K562 (cell line): ENCODE results near the gene PATJ.

Experiments used
- EP300 ChIP-seq: IDR thresholded peaks from 2 replicates; pipeline ENCODE4 v1.6.1; 2012; ENCODE audit warnings: low read length, improper control_type of control experiment
- JUNB ChIP-seq: fragments of 450-650 bp; formaldehyde crosslinking; conservative IDR thresholded peaks from 2 replicates; pipeline ENCODE4 v1.4.0; 2020; ENCODE audit warnings: mild to moderate bottlenecking
- KDM1A ChIP-seq, 2 experiments: fragments of 450-650 bp; IDR thresholded peaks; 2 replicates each; pipeline ENCODE4 v1.6.1; 2016; ENCODE audit warnings: mild to moderate bottlenecking in 2 of 2
- MYNN ChIP-seq, 2 experiments: sonication (generic); formaldehyde crosslinking in 1 of 2; IDR thresholded peaks; 2 replicates each; pipeline versions ENCODE4 v1.5.0 to v1.6.1; 2016 to 2020; ENCODE audit warnings: antibody characterized with exemption in 1 of 2, missing genetic modification reagents in 1 of 2
- POLR2A ChIP-seq: fragments of 450-650 bp; conservative IDR thresholded peaks from 2 replicates; pipeline ENCODE4 v1.6.1; 2016
- POLR2AphosphoS5 ChIP-seq: IDR thresholded peaks from 2 replicates; pipeline ENCODE4 v1.6.1; 2011; ENCODE audit warnings: mild to moderate bottlenecking, low read depth, low read length, moderate library complexity; ENCODE audit not compliant: control insufficient read depth, insufficient read depth
- SREBF1 ChIP-seq: fragments of 150-350 bp; IDR thresholded peaks from 2 replicates; pipeline ENCODE4 v1.6.1; 2014; ENCODE audit warnings: antibody characterized with exemption, low read depth, low read length, borderline replicate concordance
- TAF1 ChIP-seq: IDR thresholded peaks from 2 replicates; pipeline ENCODE4 v1.6.1; 2011; ENCODE audit warnings: mild to moderate bottlenecking, low read length, moderate library complexity; ENCODE audit not compliant: insufficient read depth, control insufficient read depth, severe bottlenecking; ENCODE audit errors: extremely low read depth
- TCF3 ChIP-seq: sonication (generic); formaldehyde crosslinking; IDR thresholded peaks from 2 replicates; pipeline ENCODE4 v1.4.0; 2020; ENCODE audit warnings: mild to moderate bottlenecking, missing genetic modification reagents
- U2AF1 ChIP-seq: fragments of 200-400 bp; formaldehyde crosslinking; optimal IDR thresholded peaks from 2 replicates; pipeline ENCODE3; 2017; ENCODE audit warnings: mild to moderate bottlenecking, low read depth, low read length, moderate library complexity
- ZNF239 ChIP-seq: fragments of 250-450 bp; sonication (Bioruptor Pico); IDR thresholded peaks from 2 replicates; pipeline ENCODE4 v1.4.0; 2020; ENCODE audit warnings: mild to moderate bottlenecking
- ZNF431 ChIP-seq: sonication (generic); formaldehyde crosslinking; IDR thresholded peaks from 2 replicates; pipeline ENCODE4 v1.8.0; 2022; ENCODE audit warnings: mild to moderate bottlenecking, missing genetic modification reagents
- TF ChIP-seq, protein P1 (sequence below), 3 experiments: fragments of 200-800 bp in 1 of 3; fragments of 250-450 bp in 1 of 3; fragments of 450-650 bp in 1 of 3; sonication (Bioruptor Pico) in 1 of 3; sonication (Bioruptor generic) in 1 of 3; formaldehyde crosslinking in 1 of 3; IDR thresholded peaks; 2 replicates each; pipeline versions ENCODE4 v1.6.1 to v1.8.0; 2016 to 2022; ENCODE audit warnings: mild to moderate bottlenecking in 2 of 3, missing genetic modification characterization in 2 of 3, missing compliant biosample characterization in 1 of 3, moderate library complexity in 1 of 3

DNA sequence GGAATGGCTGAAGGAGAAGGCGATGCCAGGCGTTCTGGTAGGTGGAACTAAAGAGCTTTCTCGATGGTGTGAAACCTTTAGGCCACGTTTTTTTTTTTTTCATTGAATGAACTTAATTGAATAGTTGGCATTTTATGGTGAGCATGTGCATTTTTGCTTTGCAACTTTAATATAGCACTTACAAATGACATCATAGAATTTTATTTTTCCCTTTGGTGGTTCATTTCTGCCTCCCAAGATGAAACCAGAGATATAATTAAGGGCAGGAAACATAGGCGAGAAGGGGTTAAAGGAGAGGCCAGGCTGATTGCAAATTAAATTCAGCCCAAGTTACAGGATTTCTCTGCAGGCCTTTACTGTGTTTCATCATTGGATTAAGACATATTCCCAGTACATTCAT lies 366.8 kb downstream of the PATJ start:
- TF ChIP-seq MYNN (IDR thresholded peaks at IDR 0.05) (no peak), MYNN (CRISPR knock-in tag; IDR thresholded peaks at IDR 0.05) (no peak), ZNF431 (CRISPR knock-in tag) (no peak), POLR2AphosphoS5 (no peak), EP300 (no peak), TAF1 (no peak), SREBF1 (no peak), ZNF239 (no peak), U2AF1 (no peak), TCF3 (no peak), JUNB (CRISPR knock-in tag) (no peak), POLR2A (no peak), KDM1A (IDR thresholded peaks at IDR 0.05) (no peak)
- TF ChIP-seq, protein P1, sequence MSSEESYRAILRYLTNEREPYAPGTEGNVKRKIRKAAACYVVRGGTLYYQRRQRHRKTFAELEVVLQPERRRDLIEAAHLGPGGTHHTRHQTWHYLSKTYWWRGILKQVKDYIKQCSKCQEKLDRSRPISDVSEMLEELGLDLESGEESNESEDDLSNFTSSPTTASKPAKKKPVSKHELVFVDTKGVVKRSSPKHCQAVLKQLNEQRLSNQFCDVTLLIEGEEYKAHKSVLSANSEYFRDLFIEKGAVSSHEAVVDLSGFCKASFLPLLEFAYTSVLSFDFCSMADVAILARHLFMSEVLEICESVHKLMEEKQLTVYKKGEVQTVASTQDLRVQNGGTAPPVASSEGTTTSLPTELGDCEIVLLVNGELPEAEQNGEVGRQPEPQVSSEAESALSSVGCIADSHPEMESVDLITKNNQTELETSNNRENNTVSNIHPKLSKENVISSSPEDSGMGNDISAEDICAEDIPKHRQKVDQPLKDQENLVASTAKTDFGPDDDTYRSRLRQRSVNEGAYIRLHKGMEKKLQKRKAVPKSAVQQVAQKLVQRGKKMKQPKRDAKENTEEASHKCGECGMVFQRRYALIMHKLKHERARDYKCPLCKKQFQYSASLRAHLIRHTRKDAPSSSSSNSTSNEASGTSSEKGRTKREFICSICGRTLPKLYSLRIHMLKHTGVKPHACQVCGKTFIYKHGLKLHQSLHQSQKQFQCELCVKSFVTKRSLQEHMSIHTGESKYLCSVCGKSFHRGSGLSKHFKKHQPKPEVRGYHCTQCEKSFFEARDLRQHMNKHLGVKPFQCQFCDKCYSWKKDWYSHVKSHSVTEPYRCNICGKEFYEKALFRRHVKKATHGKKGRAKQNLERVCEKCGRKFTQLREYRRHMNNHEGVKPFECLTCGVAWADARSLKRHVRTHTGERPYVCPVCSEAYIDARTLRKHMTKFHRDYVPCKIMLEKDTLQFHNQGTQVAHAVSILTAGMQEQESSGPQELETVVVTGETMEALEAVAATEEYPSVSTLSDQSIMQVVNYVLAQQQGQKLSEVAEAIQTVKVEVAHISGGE (CRISPR knock-in tag; IDR thresholded peaks at IDR 0.05): no peak
